WI38 (cell line): ENCODE results near the gene CCDC157.

Source experiments
- H3K4me3 ChIP-seq: 2 replicates; pipeline ENCODE4 v1.5.1; 2011; ENCODE audit warnings: low read depth, mild to moderate bottlenecking, control low read depth, low read length
- CTCF ChIP-seq: IDR thresholded peaks from 2 replicates; pipeline ENCODE4 v1.5.1; 2012; ENCODE audit warnings: low read depth, mild to moderate bottlenecking, control low read depth, low read length

The CCDC157 gene

GRCh38 chr22:30421695-30422480, 65.1 kb downstream of the CCDC157 start:
- H3K4me3 ChIP-seq = peak overlapping the region; percentile 62; the same call in 1 of the 2 replicates
- no peak for TF ChIP-seq CTCF

GRCh38 chr22:30422481-30423300, 65.9 kb downstream of the CCDC157 start:
- no peak for TF ChIP-seq CTCF
- H3K4me3 ChIP-seq = peak overlapping the region; percentile 62

GRCh38 chr22:30423301-30423958, 66.6 kb downstream of the CCDC157 start:
- TF ChIP-seq CTCF = no peak
- peak overlapping the region; percentile 62 for H3K4me3 ChIP-seq

GRCh38 chr22:30423959-30424533, 67.2 kb downstream of the CCDC157 start:
- peak overlapping the region; percentile 62 for H3K4me3 ChIP-seq
- TF ChIP-seq CTCF = no peak

- peak overlapping the region; percentile 77 for H3K4me3 ChIP-seq
- no peak for TF ChIP-seq CTCF
These were observed 67.9 kb downstream of the CCDC157 start for GRCh38 chr22:30424534-30425326.

- H3K4me3 ChIP-seq = peak overlapping the region; percentile 77
- TF ChIP-seq CTCF = no peak
These were observed 68.5 kb downstream of the CCDC157 start for GRCh38 chr22:30425327-30425615.
